ENCODE measurements around the gene RFK. TPM values are rescaled to one million over a fixed set of nuclear protein-coding genes. Genes with fewer than 3 reads are reported as not detected.

RFK gene
- total and polyA plus RNA-seq, 9 of the 15 experiments (the other 6 are each of a cell fraction or from before 2014, with no cell fraction given) = 3.8 to 51.1 (median 14.8) TPM

GRCh38 chr9:76342201-76342600 lies 52.0 kb downstream of the RFK start:
- no peaks in the 10 kb centered on the region for H4K20me1 ChIP-seq (replicated peaks; ENCODE audit: control insufficient read depth, insufficient read depth, low read length)
- DNase-seq (ENCODE audit: extremely low read depth in 1 of 4, low spot score in 3 of 4) = no peak
- no peaks in the 10 kb centered on the region for H3K79me2 ChIP-seq (ENCODE audit: control insufficient read depth, insufficient read depth, low read length)
- H2AFZ ChIP-seq (ENCODE audit: low read depth, low read length) = no peak overlapping the region
- intact Hi-C loops (cut with micrococcal nuclease) = no loop called here
- no peaks in the 10 kb centered on the region for H3K4me1 ChIP-seq (replicated peaks in 1 of 2; ENCODE audit: control insufficient read depth in 2 of 2, insufficient read depth in 2 of 2, low read length in 2 of 2)
- in situ Hi-C loops (cut with MboI) = no loop called here
- WGBS (ENCODE audit: insufficient coverage, low coverage, missing lambda C conversion rate) = 0% methylated on average over 1 of the region's 1 CpG
- ChIA-PET CTCF (ENCODE audit: low intra/inter-chr PET ratio) (no interaction called here), POLR2A (no interaction called here)
- H3K9me1 ChIP-seq (ENCODE audit: control insufficient read depth, insufficient read depth, low read length) = no peaks in the 10 kb centered on the region
- BruUV-seq (replicated peaks) = no TSS peak
- no peak for ATAC-seq
- H3K9me3 ChIP-seq (replicated peaks; ENCODE audit: control insufficient read depth, insufficient read depth, low read depth, low read length) = no peaks in the 10 kb centered on the region
- FAIRE-seq = no peak
- no peak overlapping the region for H3K27ac ChIP-seq (ENCODE audit: extremely low read depth, low read depth, low read length)
- no peak overlapping the region for H3K4me2 ChIP-seq (ENCODE audit: insufficient read depth, low read length)
- H3K27me3 ChIP-seq (ENCODE audit: control insufficient read depth in 2 of 2, insufficient read depth in 2 of 2, low read length in 2 of 2) = no peaks in the 10 kb centered on the region; a peak in 2 of 5 replicates
- H3K36me3 ChIP-seq (ENCODE audit: control insufficient read depth, insufficient read depth, low read length) = no peaks in the 10 kb centered on the region
- H3K9ac ChIP-seq (ENCODE audit: insufficient read depth in 1 of 2, low read depth in 2 of 2, low read length in 2 of 2) = no peak overlapping the region
- H3K4me3 ChIP-seq = no peak overlapping the region
- no peak for TF ChIP-seq ZBTB2 (IDR thresholded peaks at IDR 0.05)
- TF ChIP-seq PKNOX1 (IDR thresholded peaks at IDR 0.05) = no peak
- TF ChIP-seq TAL1 (IDR thresholded peaks at IDR 0.05) = no peak
- TF ChIP-seq GABPB2 (CRISPR knock-in tag; conservative IDR thresholded peaks at IDR 0.05) = no peak
- no peak for TF ChIP-seq ZNF766 (CRISPR knock-in tag; conservative IDR thresholded peaks at IDR 0.05)
- no peak for TF ChIP-seq LCOR (CRISPR knock-in tag; IDR thresholded peaks at IDR 0.05)
- TF ChIP-seq HNRNPL (IDR thresholded peaks at IDR 0.05; ENCODE audit: low read depth, low read length) = no peak
- TF ChIP-seq ZNF146 (CRISPR knock-in tag; IDR thresholded peaks at IDR 0.05; ENCODE audit: unreplicated experiment) = no peak
- TF ChIP-seq BRF1 (IDR thresholded peaks at IDR 0.05; ENCODE audit: borderline replicate concordance, extremely low read depth, insufficient read length) = no peak
- no peak for TF ChIP-seq PATZ1 (CRISPR knock-in tag; IDR thresholded peaks at IDR 0.05; ENCODE audit: borderline replicate concordance)
- no peak for TF ChIP-seq BCLAF1 (IDR thresholded peaks at IDR 0.05; ENCODE audit: borderline replicate concordance in 1 of 2, control insufficient read depth in 1 of 2, low read depth in 2 of 2, low read length in 1 of 2)
